ENCODE measurements around the gene ADAMTS2. TPM values are rescaled to one million over a fixed set of nuclear protein-coding genes. Genes with fewer than 3 reads are reported as not detected.

Gene ADAMTS2
- total RNA-seq, 1 donor from 2014 or later: 18.8 TPM

- Histone ChIP-seq H3K79me2 (ENCODE audit: insufficient read depth, low read length) (no peaks in the 10 kb centered on the region), H3K4me1 (ENCODE audit: insufficient read depth, low read length) (no peaks in the 10 kb centered on the region), H2AFZ (ENCODE audit: low read depth, low read length) (no peak overlapping the region), H3K4me3 (ENCODE audit: insufficient read depth, low read depth, low read length) (no peak overlapping the region), H3K27me3 (ENCODE audit: insufficient read depth, low read length) (no peaks in the 10 kb centered on the region), H3K9me3 (ENCODE audit: insufficient read depth, low read depth, low read length) (peaks cover 3% of the 10 kb centered on the region), H3K9ac (ENCODE audit: low read length) (no peak overlapping the region), H3K36me3 (ENCODE audit: insufficient read depth, low read length) (no peaks in the 10 kb centered on the region), H3K27ac (ENCODE audit: low read depth, low read length) (no peak overlapping the region), H4K20me1 (ENCODE audit: insufficient read depth, low read length) (no peaks in the 10 kb centered on the region), H3K4me2 (ENCODE audit: low read length) (no peak overlapping the region)
- DNase-seq (ENCODE audit: low read depth) (no peak), FAIRE-seq (no peak)
- Mint-ChIP-seq H3K4me1 (ENCODE audit: low read depth, unreplicated experiment) (peaks cover 11% of the 10 kb centered on the region), H3K36me3 (ENCODE audit: low read depth, unreplicated experiment) (no peaks in the 10 kb centered on the region), H3K4me3 (ENCODE audit: unreplicated experiment) (no peak overlapping the region), H3K27me3 (ENCODE audit: low read depth, unreplicated experiment) (peaks cover 4% of the 10 kb centered on the region), H3K9me3 (ENCODE audit: unreplicated experiment) (no peaks in the 10 kb centered on the region), H3K27ac (ENCODE audit: unreplicated experiment) (no peak overlapping the region)
- no peak for TF ChIP-seq CTCF (IDR thresholded peaks at IDR 0.05; ENCODE audit: insufficient read depth, low read depth, low read length)
- no peak for TF ChIP-seq EZH2 (IDR thresholded peaks at IDR 0.05; ENCODE audit: insufficient read depth, low read length)
Observed at GRCh38 chr5:179207920-179208705, 137.1 kb downstream of the ADAMTS2 start.

- no peak overlapping the region for H3K4me3 ChIP-seq (ENCODE audit: insufficient read depth, low read depth, low read length)
- no peak overlapping the region for H2AFZ ChIP-seq (ENCODE audit: low read depth, low read length)
- H3K27ac ChIP-seq (ENCODE audit: low read depth, low read length): no peak overlapping the region
- FAIRE-seq (no peak), DNase-seq (ENCODE audit: low read depth) (no peak)
- Mint-ChIP-seq H3K4me3 (ENCODE audit: unreplicated experiment) (no peak overlapping the region), H3K9me3 (ENCODE audit: unreplicated experiment) (no peaks in the 10 kb centered on the region), H3K27me3 (ENCODE audit: low read depth, unreplicated experiment) (peaks cover 5% of the 10 kb centered on the region), H3K4me1 (ENCODE audit: low read depth, unreplicated experiment) (peaks cover 11% of the 10 kb centered on the region), H3K27ac (ENCODE audit: unreplicated experiment) (no peak overlapping the region), H3K36me3 (ENCODE audit: low read depth, unreplicated experiment) (no peaks in the 10 kb centered on the region)
- TF ChIP-seq EZH2 (IDR thresholded peaks at IDR 0.05; ENCODE audit: insufficient read depth, low read length): no peak
- TF ChIP-seq CTCF (IDR thresholded peaks at IDR 0.05; ENCODE audit: insufficient read depth, low read depth, low read length): no peak
- no peak overlapping the region for H3K9ac ChIP-seq (ENCODE audit: low read length)
- no peaks in the 10 kb centered on the region for H3K79me2 ChIP-seq (ENCODE audit: insufficient read depth, low read length)
- no peaks in the 10 kb centered on the region for H3K4me1 ChIP-seq (ENCODE audit: insufficient read depth, low read length)
- no peaks in the 10 kb centered on the region for H3K36me3 ChIP-seq (ENCODE audit: insufficient read depth, low read length)
- no peaks in the 10 kb centered on the region for H3K27me3 ChIP-seq (ENCODE audit: insufficient read depth, low read length)
- no peak overlapping the region for H3K4me2 ChIP-seq (ENCODE audit: low read length)
- H4K20me1 ChIP-seq (ENCODE audit: insufficient read depth, low read length): no peaks in the 10 kb centered on the region
- peaks cover 3% of the 10 kb centered on the region for H3K9me3 ChIP-seq (ENCODE audit: insufficient read depth, low read depth, low read length)
Observed at GRCh38 chr5:179207470-179207869, 137.8 kb downstream of the ADAMTS2 start.

DNA sequence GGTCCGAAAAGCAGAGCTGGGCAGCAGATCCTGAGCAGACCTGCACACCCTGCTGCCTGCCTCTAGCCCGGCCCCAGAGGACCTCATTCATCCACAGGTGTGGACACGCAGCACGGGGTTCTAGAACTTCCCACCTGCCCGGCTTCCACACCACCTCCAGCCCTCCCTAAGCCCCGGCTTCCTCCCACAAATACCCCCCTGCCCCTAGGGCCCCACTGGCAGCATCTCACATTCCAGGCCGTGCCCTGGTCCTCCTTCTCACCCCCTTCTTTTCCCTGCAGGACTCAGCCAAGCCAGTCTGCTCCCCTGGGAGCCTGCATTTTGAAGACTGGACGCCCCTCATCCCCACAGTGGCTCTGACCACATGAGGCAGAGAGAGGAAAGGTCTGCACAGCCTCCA lies 138.9 kb downstream of the ADAMTS2 start:
- no peaks in the 10 kb centered on the region for H3K36me3 Mint-ChIP-seq (ENCODE audit: low read depth, unreplicated experiment)
- Histone ChIP-seq H3K9me3 (ENCODE audit: insufficient read depth, low read depth, low read length) (no peaks in the 10 kb centered on the region), H3K27me3 (ENCODE audit: insufficient read depth, low read length) (no peaks in the 10 kb centered on the region), H3K36me3 (ENCODE audit: insufficient read depth, low read length) (no peaks in the 10 kb centered on the region), H3K4me1 (ENCODE audit: insufficient read depth, low read length) (no peaks in the 10 kb centered on the region), H3K4me3 (ENCODE audit: insufficient read depth, low read depth, low read length) (no peak overlapping the region), H3K4me2 (ENCODE audit: low read length) (no peak overlapping the region), H3K79me2 (ENCODE audit: insufficient read depth, low read length) (no peaks in the 10 kb centered on the region), H3K27ac (ENCODE audit: low read depth, low read length) (no peak overlapping the region), H3K9ac (ENCODE audit: low read length) (no peak overlapping the region), H2AFZ (ENCODE audit: low read depth, low read length) (no peak overlapping the region), H4K20me1 (ENCODE audit: insufficient read depth, low read length) (no peaks in the 10 kb centered on the region)
- DNase-seq (ENCODE audit: low read depth): no peak
- no peak overlapping the region for H3K4me3 Mint-ChIP-seq (ENCODE audit: unreplicated experiment)
- H3K9me3 Mint-ChIP-seq (ENCODE audit: unreplicated experiment): no peaks in the 10 kb centered on the region
- TF ChIP-seq EZH2 (IDR thresholded peaks at IDR 0.05; ENCODE audit: insufficient read depth, low read length) (no peak), CTCF (IDR thresholded peaks at IDR 0.05; ENCODE audit: insufficient read depth, low read depth, low read length) (no peak)
- no peak overlapping the region for H3K27ac Mint-ChIP-seq (ENCODE audit: unreplicated experiment)
- H3K4me1 Mint-ChIP-seq (ENCODE audit: low read depth, unreplicated experiment): peaks cover 11% of the 10 kb centered on the region
- no peak for FAIRE-seq
- H3K27me3 Mint-ChIP-seq (ENCODE audit: low read depth, unreplicated experiment): peaks cover 4% of the 10 kb centered on the region

Data from astrocyte (in vitro differentiated cells and primary cell).